GM12874 (cell line): ENCODE measurements around the gene PDGFA.

Experiments used
- CTCF ChIP-seq: IDR thresholded peaks from 2 replicates; pipeline ENCODE4 v1.5.1; 2011; ENCODE audit warnings: low read depth, mild to moderate bottlenecking, control low read depth, low read length, moderate library complexity; ENCODE audit not compliant: insufficient read depth

Gene PDGFA

GRCh38 chr7:537911-538634 lies 18.4 kb upstream of the PDGFA start:
- no peak for TF ChIP-seq CTCF

- no peak for TF ChIP-seq CTCF
Observed at GRCh38 chr7:536231-536630, 16.6 kb upstream of the PDGFA start.

- no peak for TF ChIP-seq CTCF
Observed at GRCh38 chr7:534959-535358, 15.3 kb upstream of the PDGFA start.

GRCh38 chr7:534075-534474 lies 14.4 kb upstream of the PDGFA start:
- no peak for TF ChIP-seq CTCF

GRCh38 chr7:533266-533665 lies 13.6 kb upstream of the PDGFA start:
- no peak for TF ChIP-seq CTCF

- TF ChIP-seq CTCF: no peak
Observed at GRCh38 chr7:532379-533143, 12.9 kb upstream of the PDGFA start.

GRCh38 chr7:531777-532176 lies 12.1 kb upstream of the PDGFA start:
- no peak for TF ChIP-seq CTCF
